ENCODE data around the gene IDH3A. TPM values are rescaled to one million over a fixed set of nuclear protein-coding genes. Genes with fewer than 3 reads are reported as not detected.

IDH3A gene
- total and polyA plus RNA-seq, 9 of the 15 experiments (the other 6 are each of a cell fraction or from before 2014, with no cell fraction given), result 37.4 to 249 (median 107) TPM

GRCh38 chr15:78203346-78204225 is 54.4 kb downstream of the IDH3A start:
- no peak overlapping the region for H2AFZ ChIP-seq (ENCODE audit: low read depth, low read length)
- TF ChIP-seq ZNF75A (CRISPR knock-in tag; IDR thresholded peaks at IDR 0.05) (peak; percentile 57; the same call in 1 of the 2 replicates), TAL1 (IDR thresholded peaks at IDR 0.05) (no peak), EGR1 (conservative IDR thresholded peaks at IDR 0.05) (no peak), MCM5 (IDR thresholded peaks at IDR 0.05; ENCODE audit: low read depth) (no peak), RFX7 (CRISPR knock-in tag; IDR thresholded peaks at IDR 0.05) (no peak), FOXK1 (CRISPR knock-in tag; IDR thresholded peaks at IDR 0.05; ENCODE audit: borderline replicate concordance) (no peak), TBL1XR1 (IDR thresholded peaks at IDR 0.05; ENCODE audit: low read length in 2 of 2) (no peak), SMARCE1 (IDR thresholded peaks at IDR 0.05) (no peak), THRAP3 (IDR thresholded peaks at IDR 0.05; ENCODE audit: borderline replicate concordance) (no peak), HINFP (tag; conservative IDR thresholded peaks at IDR 0.05; ENCODE audit: low read depth) (no peak), MCM7 (IDR thresholded peaks at IDR 0.05) (no peak), ZBTB9 (CRISPR knock-in tag; IDR thresholded peaks at IDR 0.05) (no peak), ZNF316 (IDR thresholded peaks at IDR 0.05) (no peak), SPI1 (IDR thresholded peaks at IDR 0.05; ENCODE audit: borderline replicate concordance, low read depth, low read length) (peak; percentile 57; the same call in 1 of the 2 replicates), MED1 (CRISPR knock-in tag; IDR thresholded peaks at IDR 0.05; ENCODE audit: borderline replicate concordance) (no peak), TFAP4 (CRISPR knock-in tag; IDR thresholded peaks at IDR 0.05; ENCODE audit: borderline replicate concordance) (peak; percentile 62; the same call in 1 of the 2 replicates), IFI16 (CRISPR knock-in tag; IDR thresholded peaks at IDR 0.05) (no peak), BRCA1 (IDR thresholded peaks at IDR 0.05) (no peak), BRCA1 (CRISPR knock-in tag; IDR thresholded peaks at IDR 0.05) (no peak), NFIX (CRISPR knock-in tag; IDR thresholded peaks at IDR 0.05; ENCODE audit: low read depth) (no peak)

More at GRCh38 chr15:78203346-78204225, 54.4 kb downstream of the IDH3A start:
- Histone ChIP-seq H3K27ac (ENCODE audit: extremely low read depth, low read depth, low read length) (no peak overlapping the region), H3K79me2 (ENCODE audit: control insufficient read depth, insufficient read depth, low read length) (no peaks in the 10 kb centered on the region), H3K9me1 (ENCODE audit: control insufficient read depth, insufficient read depth, low read length) (no peaks in the 10 kb centered on the region), H4K20me1 (replicated peaks; ENCODE audit: control insufficient read depth, insufficient read depth, low read length) (no peaks in the 10 kb centered on the region), H3K4me3 (no peak overlapping the region), H3K9ac (ENCODE audit: insufficient read depth in 1 of 2, low read depth in 2 of 2, low read length in 2 of 2) (peak overlapping the region in 1 of 2 experiments; percentile 61; a peak in 2 of 4 replicates), H3K4me2 (ENCODE audit: insufficient read depth, low read length) (no peak overlapping the region), H3K27me3 (ENCODE audit: control insufficient read depth in 2 of 2, insufficient read depth in 2 of 2, low read length in 2 of 2) (peaks cover 16 to 20% of the 10 kb centered on the region in 2 experiments; a peak in 4 of 5 replicates), H3K4me1 (replicated peaks in 1 of 2; ENCODE audit: control insufficient read depth in 2 of 2, insufficient read depth in 2 of 2, low read length in 2 of 2) (peaks cover 0 to 16% of the 10 kb centered on the region in 2 experiments; a peak in 2 of 5 replicates), H3K36me3 (ENCODE audit: control insufficient read depth, insufficient read depth, low read length) (no peaks in the 10 kb centered on the region), H3K9me3 (replicated peaks; ENCODE audit: control insufficient read depth, insufficient read depth, low read depth, low read length) (no peaks in the 10 kb centered on the region)
- FAIRE-seq (no peak), ATAC-seq (no peak; the same call in 2 of the 3 replicates), DNase-seq (ENCODE audit: extremely low read depth in 1 of 4, low spot score in 3 of 4) (no peak)
- in situ Hi-C loops (cut with MboI), result no loop called here
- CTCF ChIA-PET (ENCODE audit: low intra/inter-chr PET ratio), result no interaction called here
- POLR2A ChIA-PET, result interaction anchor here (0.7 to 1.6 kb wide), 3 partner anchors 9 to 120 kb away, joined by 3 to 4 read pairs (median 4); no protein-coding TSS in a partner anchor
- intact Hi-C loops (cut with micrococcal nuclease), result no loop called here
- no TSS peak for BruUV-seq (replicated peaks)
- 5% methylated on average over 14 of the region's 14 CpGs for WGBS (ENCODE audit: insufficient coverage, low coverage, missing lambda C conversion rate)
